ENCODE measurements around the gene UBE2G1.

GRCh38 chr17:4342535-4342934 lies 23.9 kb downstream of the UBE2G1 start:
- TF ChIP-seq EHMT2 (IDR thresholded peaks at IDR 0.05) (no peak), BRF2 (IDR thresholded peaks at IDR 0.05; ENCODE audit: borderline replicate concordance, insufficient read depth, insufficient read length) (no peak), TAF1 (IDR thresholded peaks at IDR 0.05; ENCODE audit: control insufficient read depth, extremely low read depth, insufficient read depth, low read length, severe bottlenecking) (no peak), ZNF431 (CRISPR knock-in tag; IDR thresholded peaks at IDR 0.05) (no peak), MXI1 (IDR thresholded peaks at IDR 0.05; ENCODE audit: low read depth, low read length) (no peak), ZZZ3 (IDR thresholded peaks at IDR 0.05) (no peak), PKNOX1 (IDR thresholded peaks at IDR 0.05) (no peak)

All from K562 (cell line).